HUES48 (cell line): ENCODE data around the gene MYT1.
"Not testable (repeated sequence)": the region's sequence is repeated elsewhere in the genome, so short reads cannot be mapped to it uniquely, and the experiment has no call there.

Source experiments
- H3K27ac ChIP-seq: one replicate; pipeline ENCODE4 v1.7.0; 2013; ENCODE audit warnings: low read depth, low read length, inconsistent platforms
- H3K27me3 ChIP-seq: 2 replicates; pipeline ENCODE4 v1.6.1; 2013; ENCODE audit warnings: mild to moderate bottlenecking, low read length; ENCODE audit not compliant: control insufficient read depth, insufficient read depth
- H3K36me3 ChIP-seq: 2 replicates; pipeline ENCODE4 v1.6.1; 2013; ENCODE audit warnings: low read length; ENCODE audit not compliant: control insufficient read depth, insufficient read depth
- H3K4me1 ChIP-seq: 2 replicates; pipeline ENCODE4 v1.6.1; 2013; ENCODE audit warnings: mild to moderate bottlenecking, low read length; ENCODE audit not compliant: control insufficient read depth, insufficient read depth
- H3K4me3 ChIP-seq: 2 replicates; pipeline ENCODE4 v1.5.1; 2013; ENCODE audit warnings: mild to moderate bottlenecking, low read depth, low read length
- H3K9ac ChIP-seq: 2 replicates; pipeline ENCODE4 v1.6.1; 2013; ENCODE audit warnings: mild to moderate bottlenecking, low read depth, low read length, moderate library complexity
- H3K9me3 ChIP-seq: 2 replicates; pipeline ENCODE4 v1.6.1; 2013; ENCODE audit warnings: low read length; ENCODE audit not compliant: control insufficient read depth, insufficient read depth

The MYT1 gene

GRCh38 chr20:64269604-64270411 lies 105.6 kb downstream of the MYT1 start:
- H3K36me3 ChIP-seq: peaks cover 24% of the 10 kb centered on the region
- no peaks in the 10 kb centered on the region for H3K4me1 ChIP-seq
- no peaks in the 10 kb centered on the region for H3K9me3 ChIP-seq
- no peak overlapping the region for H3K9ac ChIP-seq
- H3K27ac ChIP-seq: no peak overlapping the region
- H3K4me3 ChIP-seq: no peak overlapping the region
- no peaks in the 10 kb centered on the region for H3K27me3 ChIP-seq

- peaks cover 18% of the 10 kb centered on the region for H3K36me3 ChIP-seq
- H3K4me3 ChIP-seq: no peak overlapping the region
- H3K4me1 ChIP-seq: no peaks in the 10 kb centered on the region
- no peaks in the 10 kb centered on the region for H3K27me3 ChIP-seq
- no peak overlapping the region for H3K9ac ChIP-seq
- no peak overlapping the region for H3K27ac ChIP-seq
- no peaks in the 10 kb centered on the region for H3K9me3 ChIP-seq
These were observed 107.4 kb downstream of the MYT1 start for GRCh38 chr20:64271636-64272035.

- H3K9me3 ChIP-seq: no peaks in the 10 kb centered on the region
- no peaks in the 10 kb centered on the region for H3K4me1 ChIP-seq
- no peaks in the 10 kb centered on the region for H3K27me3 ChIP-seq
- peaks cover 18% of the 10 kb centered on the region for H3K36me3 ChIP-seq
- no peak overlapping the region for H3K9ac ChIP-seq
- H3K4me3 ChIP-seq: no peak overlapping the region
- H3K27ac ChIP-seq: no peak overlapping the region
These were observed 108.9 kb downstream of the MYT1 start for GRCh38 chr20:64273109-64273508.

- Histone ChIP-seq H3K9ac (no peak overlapping the region), H3K27me3 (no peaks in the 10 kb centered on the region), H3K9me3 (no peaks in the 10 kb centered on the region), H3K36me3 (peaks cover 18% of the 10 kb centered on the region), H3K4me1 (no peaks in the 10 kb centered on the region), H3K4me3 (no peak overlapping the region), H3K27ac (no peak overlapping the region)
These were observed 112.6 kb downstream of the MYT1 start for GRCh38 chr20:64276817-64277216.

- Histone ChIP-seq H3K27ac (no peak overlapping the region), H3K4me1 (no peaks in the 10 kb centered on the region), H3K9ac (no peak overlapping the region), H3K4me3 (no peak overlapping the region), H3K9me3 (peaks cover 6% of the 10 kb centered on the region), H3K27me3 (no peaks in the 10 kb centered on the region), H3K36me3 (peaks cover 18% of the 10 kb centered on the region)
These were observed 113.5 kb downstream of the MYT1 start for GRCh38 chr20:64277571-64278316.

- no peak overlapping the region for H3K4me3 ChIP-seq
- no peaks in the 10 kb centered on the region for H3K4me1 ChIP-seq
- H3K27me3 ChIP-seq: no peaks in the 10 kb centered on the region
- peaks cover 12% of the 10 kb centered on the region for H3K9me3 ChIP-seq
- H3K27ac ChIP-seq: no peak overlapping the region
- peaks cover 14% of the 10 kb centered on the region for H3K36me3 ChIP-seq
- H3K9ac ChIP-seq: no peak overlapping the region
These were observed 114.0 kb downstream of the MYT1 start for GRCh38 chr20:64278317-64278681.

- H3K9me3 ChIP-seq: peaks cover 28% of the 10 kb centered on the region
- 0 out of 2 replicates have a peak, but pooled peaks cover 3% of the 10 kb centered on the region for H3K36me3 ChIP-seq
- no peak overlapping the region for H3K9ac ChIP-seq
- no peaks in the 10 kb centered on the region for H3K27me3 ChIP-seq
- H3K4me1 ChIP-seq: no peaks in the 10 kb centered on the region
- no peak overlapping the region for H3K4me3 ChIP-seq
- no peak overlapping the region for H3K27ac ChIP-seq
These were observed 115.7 kb downstream of the MYT1 start for GRCh38 chr20:64279826-64280459.

- H3K9me3 ChIP-seq: peaks cover 31% of the 10 kb centered on the region
- H3K4me3 ChIP-seq: no peak overlapping the region
- no peaks in the 10 kb centered on the region for H3K4me1 ChIP-seq
- H3K36me3 ChIP-seq: no peaks in the 10 kb centered on the region
- no peak overlapping the region for H3K27ac ChIP-seq
- H3K27me3 ChIP-seq: no peaks in the 10 kb centered on the region
- H3K9ac ChIP-seq: no peak overlapping the region
These were observed 116.2 kb downstream of the MYT1 start for GRCh38 chr20:64280460-64280843.

- H3K4me3 ChIP-seq: no peak overlapping the region
- no peaks in the 10 kb centered on the region for H3K4me1 ChIP-seq
- peaks cover 31% of the 10 kb centered on the region for H3K9me3 ChIP-seq
- H3K27me3 ChIP-seq: no peaks in the 10 kb centered on the region
- H3K9ac ChIP-seq: no peak overlapping the region
- H3K36me3 ChIP-seq: no peaks in the 10 kb centered on the region
- H3K27ac ChIP-seq: no peak overlapping the region
These were observed 119.4 kb downstream of the MYT1 start for GRCh38 chr20:64283646-64284045.

- H3K4me3 ChIP-seq, H3K27ac ChIP-seq, H3K9ac ChIP-seq, H3K36me3 ChIP-seq, H3K27me3 ChIP-seq, H3K4me1 ChIP-seq: not testable (repeated sequence)
- H3K9me3 ChIP-seq: peaks cover 31% of the 10 kb centered on the region
These were observed 121.6 kb downstream of the MYT1 start for GRCh38 chr20:64285579-64286446.
